ENCODE measurements around the gene MYLIP.

GRCh38 chr6:16150098-16150497 is 21.2 kb downstream of the MYLIP start:
- no peak for TF ChIP-seq EZH2phosphoT487 (conservative IDR thresholded peaks at IDR 0.05; ENCODE audit: low read length)
- TF ChIP-seq CTCF (IDR thresholded peaks at IDR 0.05; ENCODE audit: insufficient read depth, low read length, poor library complexity, severe bottlenecking) = no peak
